Tibial artery (tissue), 4 donors: Measurements from ENCODE around the gene GPRC5B.
A peak's percentile ranks its signal among the peaks of the same experiment; 100 is the strongest.

Experiments
- DNase-seq, 2 donors: peaks; one replicate each; pipeline ENCODE4 v3.0.0-alpha.2; 2019
- H3K27ac ChIP-seq, 2 donors: fragments of 200-600 bp; sonication (generic) in 1 of 2; 1 replicate in 1 of 2; 2 replicates in 1 of 2; pipeline ENCODE4 v1.5.1; 2018 to 2019; ENCODE audit warnings: mild to moderate bottlenecking in 1 of 2
- H3K27me3 ChIP-seq, 2 donors: fragments of 200-600 bp; sonication (generic) in 1 of 2; one replicate each; pipeline versions ENCODE4 v1.5.1 to v1.6.0; 2016 to 2019
- H3K36me3 ChIP-seq, 3 donors: fragments of 200-600 bp; sonication (generic) in 2 of 3; one replicate each; pipeline ENCODE4 v1.5.1; 2016 to 2019; ENCODE audit warnings: mild to moderate bottlenecking in 2 of 3
- H3K4me1 ChIP-seq, 4 donors: fragments of 200-600 bp; sonication (generic) in 2 of 4; 1 replicate in 3 of 4; 2 replicates in 1 of 4; pipeline ENCODE4 v1.5.1; 2016 to 2019
- H3K4me3 ChIP-seq, 2 donors: fragments of 200-600 bp; sonication (generic) in 1 of 2; 1 replicate in 1 of 2; 2 replicates in 1 of 2; pipeline ENCODE4 v1.5.1; 2018 to 2019; ENCODE audit warnings: mild to moderate bottlenecking in 2 of 2
- H3K9me3 ChIP-seq, 3 donors: fragments of 200-600 bp; sonication (generic) in 1 of 3; one replicate each; pipeline ENCODE4 v1.5.1; 2016 to 2019
- CTCF ChIP-seq, 2 experiments: fragments of 200-600 bp in 1 of 2; fragments of 450-650 bp in 1 of 2; IDR thresholded peaks; one replicate each; pipeline ENCODE4 v1.5.1; 2017 to 2019; ENCODE audit warnings: antibody characterized with exemption in 2 of 2, mild to moderate bottlenecking in 1 of 2, moderate library complexity in 1 of 2
- intact Hi-C: fragments of 100-400 bp; cut with DNase I; formaldehyde crosslinking; loops from one replicate; pipeline ENCODE4 v1.15.0; 2023; ENCODE audit warnings: low total_unique reads

The GPRC5B gene, protein sequence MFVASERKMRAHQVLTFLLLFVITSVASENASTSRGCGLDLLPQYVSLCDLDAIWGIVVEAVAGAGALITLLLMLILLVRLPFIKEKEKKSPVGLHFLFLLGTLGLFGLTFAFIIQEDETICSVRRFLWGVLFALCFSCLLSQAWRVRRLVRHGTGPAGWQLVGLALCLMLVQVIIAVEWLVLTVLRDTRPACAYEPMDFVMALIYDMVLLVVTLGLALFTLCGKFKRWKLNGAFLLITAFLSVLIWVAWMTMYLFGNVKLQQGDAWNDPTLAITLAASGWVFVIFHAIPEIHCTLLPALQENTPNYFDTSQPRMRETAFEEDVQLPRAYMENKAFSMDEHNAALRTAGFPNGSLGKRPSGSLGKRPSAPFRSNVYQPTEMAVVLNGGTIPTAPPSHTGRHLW

DNA sequence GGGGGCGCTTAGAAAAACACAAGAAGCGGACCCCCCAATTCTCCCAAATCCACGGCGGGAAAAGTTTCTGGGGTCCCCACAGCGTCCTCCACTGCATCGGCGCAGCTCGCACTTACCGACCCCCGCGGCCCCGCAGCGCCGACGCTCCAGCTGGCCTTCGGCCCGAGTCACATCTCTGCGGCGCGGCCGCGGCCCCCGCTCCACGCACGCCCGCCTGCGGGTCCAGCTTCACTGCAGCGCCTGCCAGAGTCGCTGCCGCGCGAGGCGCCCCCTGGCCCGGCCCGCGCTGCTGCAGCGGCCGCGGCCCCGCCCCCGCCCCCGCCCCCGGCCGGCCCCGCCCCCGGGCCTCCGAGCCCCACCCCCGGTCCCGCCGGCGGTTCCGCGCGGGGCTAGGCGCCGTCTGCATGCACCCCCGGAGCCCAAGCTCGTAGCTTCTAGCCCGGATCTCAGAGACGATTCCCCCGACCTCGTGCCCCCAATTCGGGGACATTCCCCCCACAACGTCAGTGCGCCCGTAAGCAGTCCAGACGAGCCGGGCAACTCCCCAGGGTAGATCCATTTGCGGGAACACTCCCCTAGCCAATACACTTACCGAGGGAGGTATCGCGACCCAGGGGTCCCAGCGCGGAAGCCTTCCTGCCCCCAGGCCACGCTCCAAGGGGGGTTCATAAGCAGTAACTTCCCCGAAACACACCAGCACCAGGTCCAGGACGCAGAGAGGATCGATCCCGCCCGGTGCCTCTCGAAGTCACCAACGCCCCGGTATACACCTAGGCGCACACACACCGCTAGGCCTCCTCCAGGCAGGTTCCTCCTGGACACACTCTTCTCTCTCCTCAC lies at the start of gene GPRC5B:
Gene GPRC5B, minus strand, starts transcription at position 238 of the 840 bp plus-strand sequence. CDS start 12,003 bp downstream, outside the sequence.
- H3K4me3 ChIP-seq = peak within 1 kb of the TSS; percentile 49 to 59
- H3K27ac ChIP-seq = no peak within 1 kb of the TSS
- H3K9me3 ChIP-seq = no peaks in the 10 kb centered on the region
- H3K27me3 ChIP-seq = peaks cover 0 to 37% of the 10 kb centered on the region in 2 donors
- TF ChIP-seq CTCF (IDR thresholded peaks at IDR 0.05) = no peak
- H3K36me3 ChIP-seq = no peaks in the 10 kb centered on the region
- intact Hi-C loops = loop anchor here (5.0 to 10.0 kb wide), 5 partner anchors 133 to 323 kb away; partner anchors contain the start of genes IQCK and KNOP1
- H3K4me1 ChIP-seq = peaks cover 0 to 36% (median 30%) of the 10 kb centered on the region in 4 donors
- no peak for DNase-seq

DNA sequence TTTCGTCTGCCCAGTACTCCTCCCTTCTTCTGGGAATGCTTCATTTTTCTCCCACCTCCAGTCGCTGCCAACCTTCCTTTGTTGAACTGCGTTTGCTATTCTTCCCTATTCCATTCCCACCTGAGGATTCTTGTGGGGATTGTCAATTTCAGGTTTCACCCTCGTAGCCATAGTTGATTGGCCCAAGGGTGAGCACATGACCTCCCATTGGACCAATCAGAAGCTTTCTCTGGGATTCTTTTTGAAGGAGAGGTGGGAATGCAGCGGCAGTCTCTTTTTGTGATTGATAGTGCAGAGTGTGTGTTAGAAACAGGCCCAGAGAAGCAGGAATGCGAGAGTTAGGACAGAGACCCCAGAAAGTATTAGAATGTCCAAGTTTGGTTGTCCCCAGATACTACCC lies 49.1 kb upstream of the GPRC5B start:
- Histone ChIP-seq H3K36me3 (no peaks in the 10 kb centered on the region), H3K4me3 (no peak overlapping the region), H3K9me3 (no peaks in the 10 kb centered on the region), H3K27ac (no peak overlapping the region), H3K4me1 (no peaks in the 10 kb centered on the region), H3K27me3 (peaks cover 0 to 5% of the 10 kb centered on the region in 2 donors)
- no peak for TF ChIP-seq CTCF (IDR thresholded peaks at IDR 0.05)
- DNase-seq = no peak
- intact Hi-C loops = no loop called here

- no peak for DNase-seq
- intact Hi-C loops = no loop called here
- Histone ChIP-seq H3K4me3 (no peak overlapping the region), H3K9me3 (peaks cover 0 to 4% (median 0%) of the 10 kb centered on the region in 3 donors), H3K27ac (no peak overlapping the region), H3K27me3 (peaks cover 0 to 5% of the 10 kb centered on the region in 2 donors), H3K36me3 (no peaks in the 10 kb centered on the region), H3K4me1 (no peaks in the 10 kb centered on the region)
- no peak for TF ChIP-seq CTCF (IDR thresholded peaks at IDR 0.05)
Measured at GRCh38 chr16:19929062-19929511, 44.4 kb upstream of the GPRC5B start.

DNA sequence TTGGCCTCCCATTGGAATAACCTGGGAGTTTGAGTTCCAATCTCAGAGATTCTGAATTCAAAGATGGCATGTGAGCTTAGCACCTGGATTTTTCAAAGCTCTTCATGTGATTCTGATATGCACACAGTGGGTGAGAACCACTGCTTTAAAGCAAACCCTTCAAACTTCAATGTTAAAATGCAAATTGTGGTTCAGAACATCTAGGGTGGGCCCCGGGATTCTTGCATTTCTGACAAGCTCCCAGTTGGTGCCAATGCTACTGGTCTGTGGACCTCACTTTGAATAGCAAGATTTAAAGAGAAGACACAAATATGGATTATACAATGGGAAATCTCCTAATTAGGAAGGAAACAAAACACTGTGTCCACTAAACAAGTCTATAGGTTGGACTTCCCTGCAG lies 43.8 kb upstream of the GPRC5B start:
- H3K4me3 ChIP-seq = no peak overlapping the region

More for the DNA sequence above, 43.8 kb upstream of the GPRC5B start:
- peaks cover 0 to 4% (median 0%) of the 10 kb centered on the region in 3 donors for H3K9me3 ChIP-seq
- intact Hi-C loops = no loop called here
- no peak overlapping the region for H3K27ac ChIP-seq
- no peaks in the 10 kb centered on the region for H3K36me3 ChIP-seq
- DNase-seq = no peak
- H3K4me1 ChIP-seq = no peaks in the 10 kb centered on the region
- no peak for TF ChIP-seq CTCF (IDR thresholded peaks at IDR 0.05)
- peaks cover 0 to under 1% of the 10 kb centered on the region in 2 donors for H3K27me3 ChIP-seq
